Right cardiac atrium (tissue), 5 donors: ENCODE measurements around the gene SLC6A12. TPM values are rescaled to one million over a fixed set of nuclear protein-coding genes. Genes with fewer than 3 reads are reported as not detected.

ENCODE experiments used
- ATAC-seq, 2 donors: fragments of 200-7000 bp; cut with Tn5 transposase; one replicate each; pipeline versions ENCODE4 v1.8.0 to v1.9.1; 2020; ENCODE audit warnings: moderate library complexity in 2 of 2, mild to moderate bottlenecking in 1 of 2
- DNase-seq, 3 donors: peaks; one replicate each; pipeline ENCODE4 v3.0.0-alpha.2; 2020
- H3K27ac ChIP-seq: one replicate; pipeline ENCODE4 v1.5.1; 2013; ENCODE audit warnings: mild to moderate bottlenecking, low read length, control low read depth, moderate library complexity
- H3K27me3 ChIP-seq: one replicate; pipeline ENCODE4 v1.6.1; 2013; ENCODE audit not compliant: control insufficient read depth, insufficient read depth
- H3K4me1 ChIP-seq: one replicate; pipeline ENCODE4 v1.6.1; 2013; ENCODE audit warnings: low read length; ENCODE audit not compliant: control insufficient read depth, insufficient read depth
- H3K4me3 ChIP-seq: one replicate; pipeline ENCODE4 v1.5.1; 2013; ENCODE audit warnings: low read length, control low read depth
- H3K9me3 ChIP-seq: one replicate; pipeline ENCODE4 v1.6.1; 2013; ENCODE audit warnings: low read length; ENCODE audit not compliant: control insufficient read depth
- WGBS: extraction: QIAGEN DNeasy Blood & Tissue Kit; methylation state at CpG from one replicate; pipeline ENCODE4 v1.1.7; 2013; 5-methylcytosine and 5-hydroxymethylcytosine counted together
- intact Hi-C, 4 donors: fragments of 100-400 bp; cut with DNase I; formaldehyde crosslinking; loops; one replicate each; pipeline versions ENCODE4 v1.11.0 to v1.14.0; 2022 to 2023
- polyA plus RNA-seq: library from polyadenylated mRNA; stranded (reverse); fragments of 200-250 nt; gene quantifications from one replicate; pipeline ENCODE4 v1.2.3, GENCODE V29; 2013
- total RNA-seq, 4 donors: library from RNA; stranded (reverse); fragmentation: NEBNext Ultra II Directional; extraction: Animal tissue kit (Norgen Biotek cat#: 25700); gene quantifications; one replicate each; pipeline ENCODE4 v1.2.1, GENCODE V29; 2021
- donor health status: healthy with polysubstance abuse.
- donor health status: DM: no; HTN: yes; CAD: no.
- donor health status: DM: no; HTN: no; CAD: no.
- donor health status: DM: no; HTN: yes; CAD: no; lungs with severe emphysema.
- donor health status: DM: yes; HTN: yes; CAD: no.

SLC6A12 gene
- total and polyA plus RNA-seq, 5 donors, result 0.20 to 2.9 (median 1.1) TPM

GRCh38 chr12:205026-205425 lies 8.9 kb downstream of the SLC6A12 start:
- no peaks in the 10 kb centered on the region for H3K27me3 ChIP-seq
- intact Hi-C loops, result no loop called here
- H3K27ac ChIP-seq, result no peak overlapping the region
- no peak for DNase-seq
- no peak overlapping the region for H3K4me3 ChIP-seq
- H3K4me1 ChIP-seq, result peaks cover 3% of the 10 kb centered on the region
- no peaks in the 10 kb centered on the region for H3K9me3 ChIP-seq
- no peak for ATAC-seq
- 84% methylated on average over 4 of the region's 4 CpGs for WGBS

- 88% methylated on average over 11 of the region's 11 CpGs for WGBS
- no peaks in the 10 kb centered on the region for H3K9me3 ChIP-seq
- H3K27ac ChIP-seq, result no peak overlapping the region
- H3K4me3 ChIP-seq, result no peak overlapping the region
- peaks cover 3% of the 10 kb centered on the region for H3K4me1 ChIP-seq
- intact Hi-C loops, result no loop called here
- no peak for ATAC-seq
- DNase-seq, result no peak
- H3K27me3 ChIP-seq, result no peaks in the 10 kb centered on the region
Observed at GRCh38 chr12:204261-204678, 9.7 kb downstream of the SLC6A12 start.

- WGBS, result 21% methylated on average over 84 of the region's 84 CpGs
- DNase-seq, result peak; percentile 34 to 83 (median 76)
Observed at GRCh38 chr12:203462-204260, 10.3 kb downstream of the SLC6A12 start.

GRCh38 chr12:203074-203461 lies 10.9 kb downstream of the SLC6A12 start:
- intact Hi-C loops, result no loop called here
- Histone ChIP-seq H3K4me3 (peak overlapping the region; percentile 55), H3K27me3 (no peaks in the 10 kb centered on the region), H3K27ac (no peak overlapping the region), H3K4me1 (peaks cover 3% of the 10 kb centered on the region), H3K9me3 (no peaks in the 10 kb centered on the region)
- DNase-seq, result no peak
- no peak for ATAC-seq
- 69% methylated on average over 16 of the region's 16 CpGs for WGBS

More at GRCh38 chr12:203462-204260, 10.3 kb downstream of the SLC6A12 start:
- intact Hi-C loops, result no loop called here
- H3K4me3 ChIP-seq, result peak overlapping the region; percentile 55
- no peaks in the 10 kb centered on the region for H3K27me3 ChIP-seq
- ATAC-seq, result peak; percentile 71 to 87
- no peak overlapping the region for H3K27ac ChIP-seq
- H3K4me1 ChIP-seq, result peaks cover 3% of the 10 kb centered on the region
- H3K9me3 ChIP-seq, result no peaks in the 10 kb centered on the region

- DNase-seq (no peak), ATAC-seq (no peak)
- intact Hi-C loops, result no loop called here
- Histone ChIP-seq H3K27ac (no peak overlapping the region), H3K4me1 (peaks cover 3% of the 10 kb centered on the region), H3K9me3 (no peaks in the 10 kb centered on the region), H3K27me3 (no peaks in the 10 kb centered on the region), H3K4me3 (no peak overlapping the region)
- WGBS, result 61% methylated on average over 15 of the region's 15 CpGs
Observed at GRCh38 chr12:202081-202731, 11.8 kb downstream of the SLC6A12 start.

GRCh38 chr12:201361-201760 lies 12.6 kb downstream of the SLC6A12 start:
- ATAC-seq (no peak), DNase-seq (no peak)
- H3K9me3 ChIP-seq, result no peaks in the 10 kb centered on the region
- H3K4me1 ChIP-seq, result peaks cover 3% of the 10 kb centered on the region
- no peak overlapping the region for H3K27ac ChIP-seq
- no peaks in the 10 kb centered on the region for H3K27me3 ChIP-seq
- intact Hi-C loops, result no loop called here
- 83% methylated on average over 8 of the region's 8 CpGs for WGBS
- no peak overlapping the region for H3K4me3 ChIP-seq

- Histone ChIP-seq H3K9me3 (no peaks in the 10 kb centered on the region), H3K4me3 (no peak overlapping the region), H3K27me3 (no peaks in the 10 kb centered on the region), H3K4me1 (no peaks in the 10 kb centered on the region), H3K27ac (no peak overlapping the region)
- DNase-seq, result no peak
- no peak for ATAC-seq
- WGBS, result 59% methylated on average over 9 of the region's 9 CpGs
- intact Hi-C loops, result no loop called here
Observed at GRCh38 chr12:198705-199104, 15.3 kb downstream of the SLC6A12 start.

GRCh38 chr12:197911-198695 lies 15.9 kb downstream of the SLC6A12 start:
- H3K27ac ChIP-seq, result no peak overlapping the region
- DNase-seq (no peak), ATAC-seq (no peak)
- no peaks in the 10 kb centered on the region for H3K4me1 ChIP-seq
- no peaks in the 10 kb centered on the region for H3K27me3 ChIP-seq
- 96% methylated on average over 11 of the region's 11 CpGs for WGBS
- intact Hi-C loops, result no loop called here
- H3K4me3 ChIP-seq, result no peak overlapping the region
- H3K9me3 ChIP-seq, result no peaks in the 10 kb centered on the region

- H3K4me3 ChIP-seq, result no peak overlapping the region
- no peaks in the 10 kb centered on the region for H3K4me1 ChIP-seq
- H3K27ac ChIP-seq, result no peak overlapping the region
- no peak for DNase-seq
- H3K27me3 ChIP-seq, result no peaks in the 10 kb centered on the region
- 83% methylated on average over 3 of the region's 3 CpGs for WGBS
- ATAC-seq, result no peak
- intact Hi-C loops, result no loop called here
- H3K9me3 ChIP-seq, result no peaks in the 10 kb centered on the region
Observed at GRCh38 chr12:197347-197746, 16.6 kb downstream of the SLC6A12 start.

GRCh38 chr12:196436-196835 lies 17.5 kb downstream of the SLC6A12 start:
- DNase-seq, result no peak

GRCh38 chr12:195951-196350 lies 18.0 kb downstream of the SLC6A12 start:
- H3K27ac ChIP-seq, result no peak overlapping the region
- no peaks in the 10 kb centered on the region for H3K9me3 ChIP-seq
- no peaks in the 10 kb centered on the region for H3K27me3 ChIP-seq
- DNase-seq (no peak), ATAC-seq (no peak)
- 75% methylated on average over 15 of the region's 15 CpGs for WGBS
- intact Hi-C loops, result no loop called here
- H3K4me1 ChIP-seq, result no peaks in the 10 kb centered on the region
- H3K4me3 ChIP-seq, result no peak overlapping the region

More at GRCh38 chr12:196436-196835, 17.5 kb downstream of the SLC6A12 start:
- no peak for ATAC-seq
- Histone ChIP-seq H3K27me3 (no peaks in the 10 kb centered on the region), H3K4me3 (no peak overlapping the region), H3K9me3 (no peaks in the 10 kb centered on the region), H3K4me1 (no peaks in the 10 kb centered on the region), H3K27ac (no peak overlapping the region)
- intact Hi-C loops, result no loop called here
- 87% methylated on average over 4 of the region's 4 CpGs for WGBS
